HPDE6-E6E7 (cell line): Measurements from ENCODE around the gene TXNRD1.
"Not testable (repeated sequence)": the region's sequence is repeated elsewhere in the genome, so short reads cannot be mapped to it uniquely, and the experiment has no call there.

Source experiments
- DNase-seq: peaks from one replicate; pipeline ENCODE4 v3.0.0; 2011; ENCODE audit warnings: missing footprints; ENCODE audit errors: extremely low spot score

Gene TXNRD1

DNA sequence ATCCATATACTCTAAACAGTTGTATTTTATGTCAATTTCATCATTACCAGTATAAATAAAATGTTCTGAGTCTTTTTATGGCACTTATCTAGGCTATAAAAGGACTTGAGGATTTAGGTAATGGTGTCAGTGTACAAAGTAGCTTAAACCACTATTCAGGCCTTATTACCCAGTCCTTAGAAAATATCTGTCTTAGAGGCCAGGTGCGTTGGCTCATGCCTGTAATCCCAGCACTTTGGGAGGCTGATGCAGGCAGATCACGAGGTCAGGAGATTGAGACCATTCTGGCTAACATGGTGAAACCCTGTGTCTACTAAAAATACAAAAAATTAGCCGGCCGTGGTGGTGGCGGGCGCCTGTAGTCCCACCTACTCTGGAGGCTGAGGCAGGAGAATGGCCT lies 112.7 kb downstream of the TXNRD1 start:
- DNase-seq: not testable (repeated sequence)

DNA sequence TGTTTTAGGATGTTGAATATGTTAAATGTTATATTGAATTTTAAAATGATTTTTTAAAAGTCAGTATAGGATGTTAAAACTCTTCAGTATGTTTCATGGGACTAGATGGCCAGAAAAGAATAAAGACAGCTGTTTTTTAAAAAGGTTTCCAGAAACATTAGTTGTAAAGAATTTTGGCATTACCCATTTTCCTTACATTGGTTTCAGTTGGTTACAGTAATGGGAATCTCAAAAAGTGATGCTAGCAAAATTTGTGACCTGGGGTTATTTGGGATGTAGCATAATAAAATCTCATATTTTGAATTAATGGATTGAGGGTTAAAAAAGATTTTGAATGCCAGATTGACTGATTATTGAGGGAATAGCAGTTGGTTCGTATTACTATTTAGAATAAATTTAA lies 113.2 kb downstream of the TXNRD1 start:
- no peak for DNase-seq

DNA sequence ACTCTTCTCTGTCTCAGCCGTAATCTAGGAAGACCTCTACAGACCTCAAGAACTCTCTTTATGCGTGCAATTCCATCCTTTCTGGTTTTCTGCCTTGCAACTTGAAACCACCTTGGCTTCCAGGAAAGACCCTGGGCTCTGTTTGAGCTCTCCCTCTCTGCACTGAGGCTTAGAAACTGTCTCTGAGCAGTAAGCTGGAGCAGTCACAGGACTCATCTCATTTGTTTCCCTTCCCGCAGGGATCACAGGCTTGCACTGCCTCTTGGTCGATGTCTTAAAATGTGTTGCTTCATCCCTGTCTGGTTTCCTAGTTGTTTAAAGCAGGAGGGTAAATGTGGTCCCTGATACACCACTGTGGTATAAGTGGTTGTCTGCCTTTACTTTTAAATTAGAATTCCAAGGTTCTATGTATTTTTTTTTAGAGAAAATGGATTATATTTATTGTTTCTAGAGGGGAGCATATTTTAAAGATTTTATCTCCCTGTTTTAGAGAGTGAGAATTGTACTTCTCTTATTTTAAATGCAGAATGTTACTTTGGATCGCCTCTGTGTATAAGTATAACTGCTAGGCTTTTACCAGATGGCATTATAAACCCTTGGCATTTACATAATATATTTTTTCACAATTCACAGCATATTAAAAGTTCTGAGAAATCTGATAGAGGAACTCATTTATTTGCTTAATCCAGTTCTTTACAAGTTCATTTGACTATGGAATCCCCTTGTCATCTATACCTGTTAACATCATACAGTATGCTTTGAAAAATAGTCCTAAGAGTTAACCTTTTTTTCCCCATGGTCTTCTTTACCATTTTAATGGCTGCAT lies 114.3 kb downstream of the TXNRD1 start:
- no peak for DNase-seq

DNA sequence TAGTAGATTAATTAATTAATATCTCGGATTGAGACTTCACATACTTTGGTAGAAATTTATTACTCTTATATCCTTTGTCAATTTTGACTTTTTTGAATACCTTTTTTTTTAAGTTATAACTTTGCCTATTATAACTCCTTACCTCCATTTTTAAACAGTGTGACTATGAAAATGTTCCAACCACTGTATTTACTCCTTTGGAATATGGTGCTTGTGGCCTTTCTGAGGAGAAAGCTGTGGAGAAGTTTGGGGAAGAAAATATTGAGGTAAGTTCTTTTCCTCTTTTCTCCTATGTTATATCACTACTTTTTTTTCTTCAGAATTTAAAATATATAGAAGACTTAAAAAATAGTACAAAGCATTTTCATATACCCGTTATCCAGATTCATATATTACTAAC lies 115.8 kb downstream of the TXNRD1 start:
- no peak for DNase-seq

DNA sequence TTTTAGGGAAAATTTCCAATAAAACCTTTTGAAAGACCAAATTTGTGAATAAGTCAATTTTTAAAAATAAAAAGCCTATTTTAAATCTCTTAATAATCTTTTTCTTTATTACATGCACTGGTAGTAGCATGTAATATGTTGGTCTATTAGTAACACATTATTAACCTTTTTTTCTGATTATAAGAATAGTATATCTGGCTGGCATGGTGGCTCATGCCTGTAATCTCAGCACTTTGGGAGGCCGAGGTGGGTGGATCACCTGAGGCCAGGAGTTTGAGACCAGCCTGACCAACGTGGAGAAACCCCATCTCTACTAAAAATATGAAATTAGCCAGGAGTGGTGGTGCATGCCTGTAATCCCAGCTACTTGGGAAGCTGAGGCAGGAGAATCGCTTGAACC lies 116.7 kb downstream of the TXNRD1 start:
- DNase-seq: not testable (repeated sequence)

DNA sequence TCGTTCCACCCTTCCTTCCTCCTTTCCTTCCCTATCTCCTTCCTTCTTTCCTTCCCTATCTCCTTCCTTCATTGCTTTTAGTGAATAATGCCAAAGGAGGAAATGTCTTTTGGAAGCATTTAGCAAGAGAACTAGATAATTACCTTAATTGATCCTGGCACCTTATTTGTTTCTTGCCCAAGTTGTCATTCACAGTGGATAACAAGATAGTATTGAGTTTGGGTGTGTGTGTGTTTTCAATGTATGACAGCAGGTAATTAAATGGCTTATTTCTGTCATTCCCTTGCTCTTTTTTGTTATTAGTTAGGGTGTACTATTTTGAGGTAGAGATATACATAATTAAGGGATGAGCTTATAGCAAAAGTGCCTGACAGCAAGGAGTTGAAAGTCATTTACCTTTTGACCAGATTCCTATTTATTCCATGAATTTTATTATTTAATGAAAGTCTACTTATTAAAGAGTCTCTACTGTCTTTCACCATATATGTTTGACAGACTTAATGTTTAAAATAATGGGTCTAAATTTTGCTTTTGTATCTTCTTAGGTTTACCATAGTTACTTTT lies 118.2 kb downstream of the TXNRD1 start:
- DNase-seq: no peak

DNA sequence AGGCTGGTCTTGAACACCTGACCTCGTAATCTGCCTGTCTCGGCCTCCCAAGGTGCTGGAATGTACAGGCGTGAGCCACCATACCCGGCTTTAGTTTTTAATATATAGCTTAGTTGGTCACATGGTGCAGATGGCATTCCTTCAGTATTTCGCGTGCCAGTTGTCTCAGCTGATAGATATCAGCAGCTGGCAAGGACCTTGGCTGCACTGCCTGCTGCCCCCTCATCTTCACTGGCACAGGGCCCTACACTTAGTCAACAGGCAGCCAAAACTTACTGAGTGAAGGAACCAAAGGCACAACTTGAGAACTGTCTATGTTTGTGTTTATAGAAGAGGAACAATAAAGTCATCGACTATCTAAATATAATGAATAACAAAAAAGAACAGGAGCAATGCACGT lies 119.0 kb downstream of the TXNRD1 start:
- no peak for DNase-seq

DNA sequence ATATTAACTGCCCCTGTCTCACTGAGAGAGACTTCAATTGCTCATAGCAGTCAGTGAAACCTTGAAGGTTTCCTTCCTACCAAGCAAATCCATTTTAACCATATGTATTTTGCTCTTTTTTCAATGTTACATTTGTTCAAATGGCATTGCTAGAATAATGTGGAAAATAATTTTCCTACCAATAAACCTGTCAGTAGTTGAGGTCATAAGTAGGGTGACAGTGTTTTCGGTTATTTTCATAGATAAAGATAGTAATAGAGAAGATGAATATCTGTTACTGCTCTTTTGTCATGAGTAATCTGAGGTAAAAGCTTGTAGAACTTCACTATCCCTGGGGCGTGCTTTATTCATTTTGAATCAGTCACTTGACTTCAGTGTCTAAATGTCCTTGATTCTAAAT lies 120.5 kb downstream of the TXNRD1 start:
- DNase-seq: no peak

DNA sequence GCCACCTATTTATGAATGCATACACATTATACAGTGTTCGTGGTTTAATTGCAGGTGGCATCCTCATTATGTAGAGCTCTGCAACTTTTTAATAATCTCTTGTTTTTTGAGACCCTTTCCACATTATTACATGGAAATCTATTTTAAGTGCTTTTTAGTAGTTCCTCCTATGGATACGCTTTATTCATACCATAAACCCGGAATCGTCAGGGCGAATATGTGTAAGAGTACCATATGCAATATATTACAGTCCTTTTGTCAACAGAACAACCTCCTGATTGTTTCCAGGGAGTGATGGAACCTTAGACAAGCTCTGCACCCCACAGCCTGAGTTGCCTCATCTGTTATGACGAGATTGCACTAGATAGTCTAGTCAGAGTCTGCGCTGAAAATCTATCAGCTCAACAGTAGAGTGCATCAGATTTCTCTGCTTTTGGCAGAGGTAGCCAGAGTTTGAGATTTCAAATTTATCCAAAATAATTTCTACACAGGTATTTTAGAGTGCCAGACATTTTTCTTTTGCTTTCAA lies 121.5 kb downstream of the TXNRD1 start:
- DNase-seq: no peak

DNA sequence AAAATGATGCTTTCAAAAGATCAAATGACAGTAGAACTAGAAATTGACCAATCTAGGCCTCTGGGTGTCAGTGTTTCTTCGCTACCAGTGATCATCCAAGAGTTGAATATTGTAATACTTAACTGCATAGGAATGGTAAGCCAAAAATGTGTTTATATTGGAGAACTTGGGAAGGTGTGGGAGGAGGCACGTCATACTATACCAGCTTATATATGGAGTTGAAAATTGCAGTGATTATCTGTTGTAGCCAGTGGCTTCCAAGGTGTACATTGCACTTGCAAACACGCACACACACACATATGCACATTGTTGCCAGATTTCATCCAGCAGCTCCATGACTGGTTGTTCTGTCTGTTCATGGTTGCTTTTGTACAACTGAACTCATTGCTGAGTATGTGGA lies 124.1 kb downstream of the TXNRD1 start:
- DNase-seq: no peak

DNA sequence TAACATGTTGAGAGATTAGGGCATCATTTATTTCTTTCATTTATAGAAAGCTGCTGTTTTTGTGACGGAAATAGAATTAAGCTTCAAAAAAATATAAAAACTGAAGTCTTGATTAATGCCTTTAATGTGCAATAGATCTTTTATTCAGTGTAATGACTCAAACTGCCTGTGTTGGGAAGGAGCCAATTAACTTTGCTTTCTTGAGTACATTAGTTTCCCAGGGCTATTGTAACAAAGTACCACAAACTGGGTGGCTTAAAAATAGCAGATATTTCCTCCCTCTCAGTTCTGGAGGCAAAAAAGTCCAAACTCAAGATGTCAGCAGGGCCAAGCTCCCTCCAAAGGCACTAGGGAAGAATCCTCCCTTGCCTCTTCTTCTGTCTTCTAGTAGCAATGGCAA lies 124.6 kb downstream of the TXNRD1 start:
- DNase-seq: no peak

DNA sequence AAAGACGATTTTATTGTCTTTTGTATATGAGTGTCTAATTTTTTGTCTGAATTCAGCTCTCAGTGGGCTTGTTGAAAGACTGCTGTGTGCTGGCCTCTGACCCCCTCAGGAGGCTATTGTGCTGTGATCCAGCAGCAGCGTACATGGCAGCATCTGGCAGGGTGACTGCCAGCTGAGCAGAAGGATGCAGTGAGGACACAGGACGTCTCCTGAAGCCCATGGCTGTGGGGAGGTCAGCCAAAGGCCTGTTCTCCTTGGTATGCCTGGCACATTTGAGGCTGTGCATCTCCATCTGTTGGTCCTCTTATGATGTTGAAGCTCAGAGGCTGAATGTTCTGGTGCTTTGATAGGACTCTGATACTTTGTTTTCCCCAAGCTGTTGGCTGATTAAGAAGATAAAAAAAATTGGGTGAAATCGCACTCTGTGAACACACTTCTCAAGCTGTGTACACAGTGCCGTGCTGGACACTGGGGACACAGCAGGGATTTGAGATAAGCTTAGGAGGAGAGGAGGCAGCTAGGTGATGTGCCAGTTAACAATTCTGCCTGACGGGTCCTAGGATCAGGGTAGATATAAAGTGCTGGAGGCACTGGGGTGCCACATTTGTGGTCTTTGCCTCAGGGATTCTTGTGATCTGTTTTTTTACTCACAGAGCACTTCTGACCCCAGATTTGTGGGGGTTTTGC lies 125.5 kb downstream of the TXNRD1 start:
- no peak for DNase-seq

DNA sequence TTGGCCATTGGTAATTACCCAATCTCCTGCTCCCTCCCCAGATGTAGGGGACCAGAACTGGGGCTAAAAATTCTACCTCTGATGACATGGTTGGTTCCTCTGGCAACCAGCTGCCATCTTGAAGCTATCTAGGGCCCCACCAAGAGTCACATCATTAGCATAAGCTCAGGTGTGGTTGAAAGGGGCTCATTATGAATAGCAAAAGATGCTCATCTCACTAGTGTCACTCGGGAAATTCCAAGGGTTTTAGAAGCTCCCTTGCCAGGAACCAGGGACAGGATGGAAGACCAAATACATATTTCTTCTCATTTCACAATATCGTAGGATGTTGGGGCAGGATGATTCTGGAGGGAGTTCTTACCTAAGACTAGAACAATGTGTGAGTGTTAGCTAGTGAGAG lies 126.6 kb downstream of the TXNRD1 start:
- DNase-seq: no peak

DNA sequence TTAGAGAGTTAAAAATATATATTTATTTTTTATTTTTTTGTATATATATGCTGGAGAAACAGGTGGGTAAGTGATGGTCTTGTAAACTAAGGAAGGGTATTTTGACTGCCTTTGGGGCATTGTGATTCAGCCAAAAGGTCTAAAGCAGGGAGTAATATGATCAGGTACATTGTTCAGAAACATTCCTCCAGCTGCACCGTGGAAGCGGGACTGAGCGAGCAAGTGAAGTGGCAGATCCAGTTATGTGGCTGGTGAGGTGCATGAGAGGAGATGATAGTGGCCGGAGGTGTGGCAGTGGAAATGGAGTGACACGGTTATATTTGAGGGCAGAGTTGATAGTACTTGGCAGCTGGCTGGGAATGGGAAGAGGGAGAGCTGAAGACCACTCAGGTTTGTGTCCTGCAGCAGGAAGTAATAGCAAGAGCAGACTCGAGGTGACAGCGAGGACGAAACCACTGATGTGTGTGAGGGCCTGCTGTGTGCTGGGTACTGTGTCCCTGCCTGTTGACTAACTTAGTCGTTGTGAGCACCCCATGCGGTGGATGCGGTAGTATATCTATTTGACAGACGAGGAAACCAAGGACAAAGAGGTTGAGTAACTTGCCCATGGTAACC lies 127.2 kb downstream of the TXNRD1 start:
- DNase-seq: no peak

DNA sequence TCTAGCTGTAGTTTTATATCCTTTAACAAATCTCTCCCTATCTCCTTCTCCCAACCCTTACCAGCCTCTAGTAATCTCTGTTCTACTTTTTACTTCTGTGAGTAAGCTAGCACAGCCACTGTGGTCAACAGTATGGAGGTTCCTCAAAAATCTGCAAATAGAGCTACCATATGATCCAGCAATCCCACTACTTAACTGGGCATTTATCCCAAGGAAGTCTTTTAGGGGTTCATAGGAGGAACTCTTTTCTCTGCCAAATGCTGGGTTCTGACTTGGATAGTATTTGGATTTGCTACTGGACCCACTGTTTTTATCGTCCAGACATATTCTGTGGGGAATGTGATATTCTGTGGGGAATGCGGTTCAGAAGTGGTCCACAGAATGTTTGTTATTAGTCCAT lies 129.1 kb downstream of the TXNRD1 start:
- DNase-seq: no peak

DNA sequence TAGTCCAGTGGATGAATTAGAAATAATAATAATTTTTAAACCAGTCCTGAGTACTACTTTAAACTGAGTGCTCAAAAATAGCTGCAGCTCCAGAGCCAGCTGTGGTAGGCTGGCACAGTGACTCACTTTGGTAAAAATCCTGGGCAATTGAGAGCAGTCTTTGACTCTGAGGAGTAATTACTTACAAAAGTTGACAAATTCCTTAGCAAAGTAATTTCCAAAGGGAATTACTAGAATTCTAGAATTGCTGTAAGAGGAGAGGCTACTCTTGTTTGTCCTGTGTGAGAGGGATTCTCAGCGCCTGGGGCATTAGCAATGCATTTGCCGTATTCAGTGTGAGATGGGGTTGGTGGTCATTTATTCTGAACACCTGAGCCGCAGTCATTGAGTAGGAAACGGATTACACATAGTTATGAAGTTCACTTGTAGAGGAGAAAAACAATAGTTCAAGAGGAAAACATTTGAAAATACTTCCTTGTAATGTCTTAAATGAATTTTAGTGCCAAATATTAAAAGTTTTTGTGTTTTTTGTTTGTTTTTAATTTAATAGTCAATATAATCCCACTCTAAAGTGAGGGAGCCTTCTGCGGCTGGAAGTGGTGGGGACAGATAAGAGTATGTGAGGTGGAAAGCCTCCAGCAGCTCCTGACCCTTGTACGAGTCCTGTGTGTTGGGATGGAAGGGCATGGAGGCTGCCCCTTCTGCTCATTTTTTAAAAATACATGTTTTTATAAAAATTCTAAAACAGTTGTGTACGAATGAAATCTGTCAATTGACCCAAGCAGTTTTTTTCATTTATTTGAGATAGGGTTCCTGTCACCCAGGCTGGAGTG lies 129.9 kb downstream of the TXNRD1 start:
- no peak for DNase-seq

DNA sequence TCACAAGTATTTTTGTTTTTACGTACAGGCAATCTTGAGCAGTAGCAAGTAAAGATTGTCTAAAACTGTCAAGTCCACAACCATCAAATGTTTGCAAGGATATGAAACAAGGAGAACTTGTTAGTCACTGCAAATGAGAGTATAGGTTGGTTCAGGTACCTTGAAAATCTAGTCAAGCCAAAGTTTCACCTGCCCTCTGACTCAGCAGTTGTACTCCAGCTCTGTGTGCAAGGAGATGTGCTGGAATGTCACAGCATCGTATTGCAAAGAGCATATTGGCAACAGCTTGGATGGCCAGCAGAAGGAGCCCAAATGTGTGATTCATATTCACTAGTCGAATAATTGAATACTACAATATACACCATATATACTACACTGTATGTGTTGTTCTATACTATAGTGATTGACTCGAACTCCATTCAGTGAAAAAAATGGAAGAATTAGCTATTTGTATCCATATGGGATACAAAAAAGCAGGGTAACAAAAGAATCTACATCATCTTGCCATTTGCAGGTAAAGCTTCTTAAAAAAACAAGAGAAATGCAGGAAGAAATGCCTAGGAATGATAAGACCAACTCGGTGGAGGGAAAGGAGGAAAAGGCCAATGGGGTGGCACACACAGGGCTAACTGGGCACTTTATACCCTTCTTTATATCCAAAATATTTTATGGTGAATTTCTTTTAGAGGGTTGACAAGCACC lies 131.9 kb downstream of the TXNRD1 start:
- DNase-seq: no peak

DNA sequence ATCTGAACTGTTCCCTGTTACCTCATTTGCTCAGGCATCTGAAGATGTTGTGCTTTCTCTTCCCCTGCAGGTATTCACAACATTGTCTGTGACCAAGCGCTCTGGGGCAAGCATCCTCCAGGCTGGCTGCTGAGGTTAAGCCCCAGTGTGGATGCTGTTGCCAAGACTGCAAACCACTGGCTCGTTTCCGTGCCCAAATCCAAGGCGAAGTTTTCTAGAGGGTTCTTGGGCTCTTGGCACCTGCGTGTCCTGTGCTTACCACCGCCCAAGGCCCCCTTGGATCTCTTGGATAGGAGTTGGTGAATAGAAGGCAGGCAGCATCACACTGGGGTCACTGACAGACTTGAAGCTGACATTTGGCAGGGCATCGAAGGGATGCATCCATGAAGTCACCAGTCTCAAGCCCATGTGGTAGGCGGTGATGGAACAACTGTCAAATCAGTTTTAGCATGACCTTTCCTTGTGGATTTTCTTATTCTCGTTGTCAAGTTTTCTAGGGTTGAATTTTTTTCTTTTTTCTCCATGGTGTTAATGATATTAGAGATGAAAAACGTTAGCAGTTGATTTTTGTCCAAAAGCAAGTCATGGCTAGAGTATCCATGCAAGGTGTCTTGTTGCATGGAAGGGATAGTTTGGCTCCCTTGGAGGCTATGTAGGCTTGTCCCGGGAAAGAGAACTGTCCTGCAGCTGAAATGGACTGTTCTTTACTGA lies 132.9 kb downstream of the TXNRD1 start:
- no peak for DNase-seq

DNA sequence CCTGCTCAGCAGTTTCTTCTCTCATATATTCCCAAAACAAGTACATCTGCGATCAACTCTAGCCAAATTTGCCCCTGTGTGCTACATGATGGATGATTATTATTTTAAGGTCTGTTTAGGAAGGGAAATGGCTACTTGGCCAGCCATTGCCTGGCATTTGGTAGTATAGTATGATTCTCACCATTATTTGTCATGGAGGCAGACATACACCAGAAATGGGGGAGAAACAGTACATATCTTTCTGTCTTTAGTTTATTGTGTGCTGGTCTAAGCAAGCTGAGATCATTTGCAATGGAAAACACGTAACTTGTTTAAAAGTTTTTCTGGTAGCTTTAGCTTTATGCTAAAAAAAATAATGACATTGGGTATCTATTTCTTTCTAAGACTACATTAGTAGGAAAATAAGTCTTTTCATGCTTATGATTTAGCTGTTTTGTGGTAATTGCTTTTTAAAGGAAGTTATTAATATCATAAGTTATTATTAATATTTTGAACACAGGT lies 133.5 kb downstream of the TXNRD1 start:
- DNase-seq: no peak
